ENCODE measurements around the gene GATM.

The GATM gene

GRCh38 chr15:45378149-45378912 is at the start of gene GATM:
TSS of gene GATM (minus strand) at chr15:45378544. CDS start at chr15:45378453, 91 bp downstream.
- Histone ChIP-seq H3K36me3 (ENCODE audit: insufficient read depth, low read length) (no peaks in the 10 kb centered on the region), H3K4me1 (ENCODE audit: insufficient read depth, low read length) (no peaks in the 10 kb centered on the region), H3K9me3 (ENCODE audit: control insufficient read depth, insufficient read depth, low read length) (no peaks in the 10 kb centered on the region), H3K9ac (ENCODE audit: low read depth, low read length) (peak within 1 kb of the TSS; percentile 77)

GRCh38 chr15:45427085-45427484 is 48.7 kb upstream of the GATM start:
- no peaks in the 10 kb centered on the region for H3K4me1 ChIP-seq (ENCODE audit: insufficient read depth, low read length)
- H3K36me3 ChIP-seq (ENCODE audit: insufficient read depth, low read length) = no peaks in the 10 kb centered on the region; the same call in 1 of the 2 replicates
- H3K9ac ChIP-seq (ENCODE audit: low read depth, low read length) = no peak overlapping the region
- H3K9me3 ChIP-seq (ENCODE audit: control insufficient read depth, insufficient read depth, low read length) = no peaks in the 10 kb centered on the region

- Histone ChIP-seq H3K9ac (ENCODE audit: low read depth, low read length) (no peak overlapping the region), H3K4me1 (ENCODE audit: insufficient read depth, low read length) (no peaks in the 10 kb centered on the region), H3K36me3 (ENCODE audit: insufficient read depth, low read length) (no peaks in the 10 kb centered on the region; the same call in 1 of the 2 replicates), H3K9me3 (ENCODE audit: control insufficient read depth, insufficient read depth, low read length) (no peaks in the 10 kb centered on the region)
Observed at GRCh38 chr15:45425135-45425534, 46.8 kb upstream of the GATM start.

- H3K4me1 ChIP-seq (ENCODE audit: insufficient read depth, low read length) = no peaks in the 10 kb centered on the region
- H3K9me3 ChIP-seq (ENCODE audit: control insufficient read depth, insufficient read depth, low read length) = no peaks in the 10 kb centered on the region
- no peak overlapping the region for H3K9ac ChIP-seq (ENCODE audit: low read depth, low read length)
- H3K36me3 ChIP-seq (ENCODE audit: insufficient read depth, low read length) = peaks cover 2% of the 10 kb centered on the region; the same call in 1 of the 2 replicates
Observed at GRCh38 chr15:45424429-45424828, 46.1 kb upstream of the GATM start.

GRCh38 chr15:45417303-45417950 is 39.1 kb upstream of the GATM start:
- H3K36me3 ChIP-seq (ENCODE audit: insufficient read depth, low read length) = peaks cover 35% of the 10 kb centered on the region
- H3K9ac ChIP-seq (ENCODE audit: low read depth, low read length) = no peak overlapping the region
- H3K9me3 ChIP-seq (ENCODE audit: control insufficient read depth, insufficient read depth, low read length) = no peaks in the 10 kb centered on the region
- no peaks in the 10 kb centered on the region for H3K4me1 ChIP-seq (ENCODE audit: insufficient read depth, low read length)

GRCh38 chr15:45414215-45414885 is 36.0 kb upstream of the GATM start:
- H3K9ac ChIP-seq (ENCODE audit: low read depth, low read length) = no peak overlapping the region
- H3K9me3 ChIP-seq (ENCODE audit: control insufficient read depth, insufficient read depth, low read length) = no peaks in the 10 kb centered on the region
- H3K36me3 ChIP-seq (ENCODE audit: insufficient read depth, low read length) = peaks cover 38% of the 10 kb centered on the region
- H3K4me1 ChIP-seq (ENCODE audit: insufficient read depth, low read length) = no peaks in the 10 kb centered on the region

GRCh38 chr15:45409596-45409995 is 31.3 kb upstream of the GATM start:
- H3K9ac ChIP-seq (ENCODE audit: low read depth, low read length) = no peak overlapping the region
- peaks cover 24% of the 10 kb centered on the region for H3K36me3 ChIP-seq (ENCODE audit: insufficient read depth, low read length)
- no peaks in the 10 kb centered on the region for H3K4me1 ChIP-seq (ENCODE audit: insufficient read depth, low read length)
- no peaks in the 10 kb centered on the region for H3K9me3 ChIP-seq (ENCODE audit: control insufficient read depth, insufficient read depth, low read length)

GRCh38 chr15:45407786-45408185 is 29.4 kb upstream of the GATM start:
- H3K4me1 ChIP-seq (ENCODE audit: insufficient read depth, low read length) = no peaks in the 10 kb centered on the region
- peaks cover 15% of the 10 kb centered on the region; the same call in 1 of the 2 replicates for H3K36me3 ChIP-seq (ENCODE audit: insufficient read depth, low read length)
- no peaks in the 10 kb centered on the region for H3K9me3 ChIP-seq (ENCODE audit: control insufficient read depth, insufficient read depth, low read length)
- no peak overlapping the region for H3K9ac ChIP-seq (ENCODE audit: low read depth, low read length)

- Histone ChIP-seq H3K9ac (ENCODE audit: low read depth, low read length) (peak overlapping the region; percentile 99), H3K4me1 (ENCODE audit: insufficient read depth, low read length) (no peaks in the 10 kb centered on the region), H3K36me3 (ENCODE audit: insufficient read depth, low read length) (peaks cover 6% of the 10 kb centered on the region; the same call in 1 of the 2 replicates), H3K9me3 (ENCODE audit: control insufficient read depth, insufficient read depth, low read length) (no peaks in the 10 kb centered on the region)
Observed at GRCh38 chr15:45402955-45403877, 24.9 kb upstream of the GATM start.

- Histone ChIP-seq H3K9me3 (ENCODE audit: control insufficient read depth, insufficient read depth, low read length) (no peaks in the 10 kb centered on the region), H3K9ac (ENCODE audit: low read depth, low read length) (peak overlapping the region; percentile 99), H3K36me3 (ENCODE audit: insufficient read depth, low read length) (peaks cover 6% of the 10 kb centered on the region; the same call in 1 of the 2 replicates), H3K4me1 (ENCODE audit: insufficient read depth, low read length) (no peaks in the 10 kb centered on the region)
Observed at GRCh38 chr15:45402162-45402954, 24.0 kb upstream of the GATM start.

- H3K9me3 ChIP-seq (ENCODE audit: control insufficient read depth, insufficient read depth, low read length) = no peaks in the 10 kb centered on the region
- peak overlapping the region; percentile 99 for H3K9ac ChIP-seq (ENCODE audit: low read depth, low read length)
- peaks cover 2% of the 10 kb centered on the region; the same call in 1 of the 2 replicates for H3K36me3 ChIP-seq (ENCODE audit: insufficient read depth, low read length)
- H3K4me1 ChIP-seq (ENCODE audit: insufficient read depth, low read length) = no peaks in the 10 kb centered on the region
Observed at GRCh38 chr15:45401665-45402161, 23.4 kb upstream of the GATM start.

GRCh38 chr15:45399381-45400212 is 21.3 kb upstream of the GATM start:
- Histone ChIP-seq H3K4me1 (ENCODE audit: insufficient read depth, low read length) (no peaks in the 10 kb centered on the region), H3K36me3 (ENCODE audit: insufficient read depth, low read length) (no peaks in the 10 kb centered on the region), H3K9me3 (ENCODE audit: control insufficient read depth, insufficient read depth, low read length) (no peaks in the 10 kb centered on the region), H3K9ac (ENCODE audit: low read depth, low read length) (no peak overlapping the region)
